ENCODE measurements around the gene ABHD2. TPM values are rescaled to one million over a fixed set of nuclear protein-coding genes. Genes with fewer than 3 reads are reported as not detected.

Gene ABHD2
- total RNA-seq, 4 donors from 2014 or later = 50.0 to 79.9 (median 65.2) TPM

GRCh38 chr15:89161666-89162065, 73.4 kb downstream of the ABHD2 start:
- no peak for TF ChIP-seq CTCF (IDR thresholded peaks at IDR 0.05; ENCODE audit: low read depth)

GRCh38 chr15:89163271-89164055, 75.2 kb downstream of the ABHD2 start:
- no peak for TF ChIP-seq CTCF (IDR thresholded peaks at IDR 0.05; ENCODE audit: low read depth)

- TF ChIP-seq CTCF (IDR thresholded peaks at IDR 0.05; ENCODE audit: low read depth) = no peak
Measured at GRCh38 chr15:89164712-89165211, 76.5 kb downstream of the ABHD2 start.

- no peak for TF ChIP-seq CTCF (IDR thresholded peaks at IDR 0.05; ENCODE audit: low read depth)
Measured at GRCh38 chr15:89165677-89166076, 77.4 kb downstream of the ABHD2 start.

GRCh38 chr15:89167267-89168176, 79.3 kb downstream of the ABHD2 start:
- TF ChIP-seq CTCF (IDR thresholded peaks at IDR 0.05; ENCODE audit: low read depth) = no peak

GRCh38 chr15:89168316-89168833, 80.1 kb downstream of the ABHD2 start:
- TF ChIP-seq CTCF (IDR thresholded peaks at IDR 0.05; ENCODE audit: low read depth) = no peak

GRCh38 chr15:89170364-89170763, 82.1 kb downstream of the ABHD2 start:
- no peak for TF ChIP-seq CTCF (IDR thresholded peaks at IDR 0.05; ENCODE audit: low read depth)
